Left lung (tissue), 10 donors: ENCODE data around the gene OSBPL2. TPM values are rescaled to one million over a fixed set of nuclear protein-coding genes. Genes with fewer than 3 reads are reported as not detected.

ENCODE experiments used
- ATAC-seq: fragments of 200-7000 bp; cut with Tn5 transposase; one replicate; pipeline ENCODE4 v1.9.1; 2020; ENCODE audit warnings: moderate library complexity
- DNase-seq, 4 donors: peaks; one replicate each; pipeline ENCODE4 v3.0.0-alpha.2; 2013 to 2020
- H3K27ac ChIP-seq, 2 donors: fragments of 200-600 bp; sonication (generic) in 1 of 2; one replicate each; pipeline versions ENCODE4 v1.5.0 to v1.8.0; 2020 to 2021
- H3K27me3 ChIP-seq, 2 donors: fragments of 200-600 bp; sonication (generic) in 1 of 2; one replicate each; pipeline versions ENCODE4 v1.5.0 to v1.8.0; 2020 to 2021
- H3K36me3 ChIP-seq, 2 donors: fragments of 200-600 bp; sonication (generic) in 1 of 2; one replicate each; pipeline versions ENCODE4 v1.5.0 to v1.8.0; 2020 to 2021
- H3K4me1 ChIP-seq, 2 donors: fragments of 200-600 bp; one replicate each; pipeline ENCODE4 v1.8.0; 2021
- H3K4me3 ChIP-seq, 2 donors: fragments of 200-600 bp; sonication (generic) in 1 of 2; one replicate each; pipeline versions ENCODE4 v1.5.0 to v1.8.0; 2020 to 2021; ENCODE audit warnings: mild to moderate bottlenecking in 1 of 2
- H3K9me3 ChIP-seq, 2 donors: fragments of 200-600 bp; sonication (generic) in 1 of 2; one replicate each; pipeline versions ENCODE4 v1.5.0 to v1.8.0; 2020 to 2021
- intact Hi-C, 2 donors: fragments of 100-400 bp; cut with DNase I; formaldehyde crosslinking; loops; one replicate each; pipeline versions ENCODE4 v1.11.2 to v1.14.2; 2022
- polyA plus RNA-seq, 6 donors: library from polyadenylated mRNA; unstranded; fragments of 120-200 nt; gene quantifications; one replicate each; pipeline ENCODE4 v1.2.1, GENCODE V29; 2013; ENCODE audit not compliant: insufficient read length in 6 of 6
- total RNA-seq, 2 donors: library from RNA; stranded (reverse); fragmentation: NEBNext Ultra II Directional; extraction: Animal tissue kit (Norgen Biotek cat#: 25700); gene quantifications; one replicate each; pipeline ENCODE4 v1.2.1, GENCODE V29; 2021
- TF ChIP-seq, protein P1 (sequence below), 2 donors: fragments of 200-600 bp; sonication (generic) in 1 of 2; IDR thresholded peaks; one replicate each; pipeline versions ENCODE4 v1.5.0 to v1.8.0; 2021; ENCODE audit warnings: antibody characterized with exemption in 2 of 2
- donor health status: DM: no; HTN: yes; CAD: no.
- donor health status: DM: no; HTN: no; CAD: no.

The OSBPL2 gene
- total and polyA plus RNA-seq, 8 donors = 25.6 to 47.3 (median 32.4) TPM

DNA sequence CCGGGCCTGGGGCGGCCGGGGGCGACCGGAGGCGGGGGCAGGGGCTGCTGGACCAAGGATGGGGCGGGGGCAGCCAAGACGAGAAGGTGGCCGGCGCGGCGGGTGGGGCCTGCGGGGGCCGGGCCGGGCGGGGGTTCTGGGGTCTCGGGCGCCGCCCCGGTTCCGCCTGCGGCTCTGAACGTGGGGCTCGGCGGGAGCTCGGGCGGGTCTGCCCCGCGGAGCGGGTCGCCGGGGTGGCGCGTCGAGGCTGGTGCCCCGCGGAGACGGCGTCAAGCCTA is 64.7 kb downstream of the OSBPL2 start:
- H3K4me1 ChIP-seq = peaks cover 16 to 33% of the 10 kb centered on the region in 2 donors
- no peaks in the 10 kb centered on the region for H3K9me3 ChIP-seq
- intact Hi-C loops = loop anchor here (5.0 to 10.0 kb wide), 2 partner anchors 72 to 79 kb away; no protein-coding TSS in a partner anchor
- peak overlapping the region; percentile 93 to 96 for H3K4me3 ChIP-seq
- peaks cover 0 to 53% of the 10 kb centered on the region in 2 donors for H3K36me3 ChIP-seq
- peak overlapping the region; percentile 45 to 98 for H3K27ac ChIP-seq
- TF ChIP-seq, protein P1, sequence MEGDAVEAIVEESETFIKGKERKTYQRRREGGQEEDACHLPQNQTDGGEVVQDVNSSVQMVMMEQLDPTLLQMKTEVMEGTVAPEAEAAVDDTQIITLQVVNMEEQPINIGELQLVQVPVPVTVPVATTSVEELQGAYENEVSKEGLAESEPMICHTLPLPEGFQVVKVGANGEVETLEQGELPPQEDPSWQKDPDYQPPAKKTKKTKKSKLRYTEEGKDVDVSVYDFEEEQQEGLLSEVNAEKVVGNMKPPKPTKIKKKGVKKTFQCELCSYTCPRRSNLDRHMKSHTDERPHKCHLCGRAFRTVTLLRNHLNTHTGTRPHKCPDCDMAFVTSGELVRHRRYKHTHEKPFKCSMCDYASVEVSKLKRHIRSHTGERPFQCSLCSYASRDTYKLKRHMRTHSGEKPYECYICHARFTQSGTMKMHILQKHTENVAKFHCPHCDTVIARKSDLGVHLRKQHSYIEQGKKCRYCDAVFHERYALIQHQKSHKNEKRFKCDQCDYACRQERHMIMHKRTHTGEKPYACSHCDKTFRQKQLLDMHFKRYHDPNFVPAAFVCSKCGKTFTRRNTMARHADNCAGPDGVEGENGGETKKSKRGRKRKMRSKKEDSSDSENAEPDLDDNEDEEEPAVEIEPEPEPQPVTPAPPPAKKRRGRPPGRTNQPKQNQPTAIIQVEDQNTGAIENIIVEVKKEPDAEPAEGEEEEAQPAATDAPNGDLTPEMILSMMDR (IDR thresholded peaks at IDR 0.05) = no peak
- H3K27me3 ChIP-seq = no peaks in the 10 kb centered on the region
- ATAC-seq (no peak), DNase-seq (no peak)

DNA sequence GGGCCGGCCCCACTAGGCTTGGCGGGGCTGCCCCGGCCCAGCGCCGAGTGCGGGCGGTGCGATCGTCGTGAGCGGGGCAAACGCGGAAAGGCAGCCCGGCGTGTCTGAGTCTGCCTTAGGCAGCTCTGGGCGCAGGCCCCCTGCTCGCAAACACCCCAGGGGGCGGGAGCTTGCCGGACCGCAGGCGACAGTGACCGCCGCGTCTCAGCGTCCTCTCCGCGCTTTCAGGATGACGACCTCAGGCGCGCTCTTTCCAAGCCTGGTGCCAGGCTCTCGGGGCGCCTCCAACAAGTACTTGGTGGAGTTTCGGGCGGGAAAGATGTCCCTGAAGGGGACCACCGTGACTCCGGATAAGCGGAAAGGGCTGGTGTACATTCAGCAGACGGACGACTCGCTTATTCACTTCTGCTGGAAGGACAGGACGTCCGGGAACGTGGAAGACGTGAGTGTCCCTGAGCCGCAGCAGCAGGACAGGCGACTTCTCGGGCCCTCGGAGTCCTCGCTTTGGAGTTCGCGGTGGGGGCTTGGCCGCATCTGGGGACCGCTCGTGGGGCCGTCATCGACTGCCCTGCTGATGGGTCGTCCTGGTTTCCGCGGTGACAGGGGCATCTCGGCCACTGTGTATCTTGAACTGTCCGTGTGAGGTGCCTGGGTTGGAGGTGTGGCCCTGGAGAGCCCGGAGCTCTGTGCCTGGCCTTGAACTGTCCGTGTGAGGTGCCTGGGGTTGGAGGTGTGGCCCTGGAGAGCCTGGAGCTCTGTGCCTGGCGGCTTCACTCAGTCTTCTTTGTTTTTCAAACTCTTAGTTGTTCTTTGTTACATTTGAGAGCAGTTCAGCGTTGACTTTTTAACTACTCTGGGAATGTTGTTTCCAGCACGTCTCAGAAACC is 65.3 kb downstream of the OSBPL2 start:
- Histone ChIP-seq H3K36me3 (peaks cover 0 to 54% of the 10 kb centered on the region in 2 donors), H3K4me1 (peaks cover 16 to 33% of the 10 kb centered on the region in 2 donors), H3K27ac (peak overlapping the region; percentile 45 to 98), H3K4me3 (peak overlapping the region; percentile 93 to 96), H3K9me3 (no peaks in the 10 kb centered on the region), H3K27me3 (no peaks in the 10 kb centered on the region)
- intact Hi-C loops = loop anchor here (5.0 to 10.0 kb wide), 2 partner anchors 71 to 79 kb away; no protein-coding TSS in a partner anchor
- peak in 1 of 4 donors; percentile 79 for DNase-seq
- TF ChIP-seq, protein P1 (IDR thresholded peaks at IDR 0.05) = no peak
- ATAC-seq = peak; percentile 3

DNA sequence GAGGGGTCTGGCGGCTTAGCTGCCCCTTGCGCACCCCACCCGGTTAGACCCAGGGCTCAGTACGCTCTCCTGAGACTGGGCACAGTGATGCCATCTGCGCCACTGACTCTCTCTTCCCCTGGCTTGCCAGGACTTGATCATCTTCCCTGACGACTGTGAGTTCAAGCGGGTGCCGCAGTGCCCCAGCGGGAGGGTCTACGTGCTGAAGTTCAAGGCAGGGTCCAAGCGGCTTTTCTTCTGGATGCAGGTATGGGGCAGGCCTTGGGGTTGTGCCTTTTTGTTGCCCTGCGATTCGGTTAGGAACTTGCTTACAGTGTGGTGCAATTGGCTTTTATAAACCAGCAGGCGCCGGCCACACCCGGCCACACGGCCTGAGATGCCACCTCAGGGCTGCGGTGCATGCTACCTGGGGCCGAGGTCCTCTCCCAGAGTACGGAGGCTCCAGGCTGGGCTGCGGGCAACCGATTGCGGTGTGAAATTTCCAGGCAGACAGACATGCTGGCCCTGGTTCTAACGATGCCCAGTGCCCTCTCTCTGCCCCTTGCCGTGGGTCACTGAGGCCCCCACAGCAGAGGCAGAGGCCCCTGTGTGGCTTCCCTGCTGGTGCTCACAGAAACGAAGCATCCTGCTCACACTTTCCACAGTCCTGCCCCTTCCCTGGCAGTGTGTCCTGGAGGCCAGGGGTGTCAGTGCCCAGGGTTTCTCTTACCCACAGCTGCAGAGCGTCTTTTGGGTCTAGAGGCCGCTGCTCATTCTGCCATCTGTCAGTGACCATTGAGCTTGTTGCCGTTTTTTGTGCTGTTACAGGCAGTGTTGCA is 66.2 kb downstream of the OSBPL2 start:
- DNase-seq = no peak

DNA sequence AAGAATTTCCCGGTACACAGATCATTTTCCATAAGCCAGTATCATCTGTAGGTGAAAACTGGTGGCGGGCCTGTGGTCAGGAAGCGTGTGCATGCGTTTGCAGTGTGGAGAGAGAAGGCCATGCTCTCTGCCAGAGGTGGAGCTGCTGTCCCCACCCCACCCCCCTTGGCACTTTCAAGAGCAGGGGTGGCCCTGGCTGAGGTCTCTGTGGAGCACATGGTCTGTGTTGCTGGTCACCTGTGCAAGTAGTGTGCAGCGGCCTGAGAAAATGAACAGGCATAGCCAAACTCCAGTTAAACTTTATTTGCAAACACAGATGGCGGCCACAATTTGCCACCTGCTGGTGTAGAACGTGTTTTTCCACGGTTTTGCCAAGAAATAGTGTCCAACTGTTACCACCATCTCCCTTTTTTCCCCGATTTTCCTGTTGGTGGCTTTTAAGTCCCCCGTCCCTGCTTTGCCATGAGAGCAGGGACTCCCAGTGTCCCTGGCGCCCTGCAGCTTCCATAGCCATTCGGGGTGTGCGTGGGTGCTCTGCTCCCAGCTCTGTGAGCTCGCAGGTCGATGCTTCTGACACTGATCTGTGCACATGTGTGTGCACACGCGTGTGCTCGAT is 66.9 kb downstream of the OSBPL2 start:
- DNase-seq (no peak), ATAC-seq (no peak)
- intact Hi-C loops = loop anchor here in 1 of 2 donors (10.0 kb wide), 1 partner anchor 70 kb away; no protein-coding TSS in a partner anchor
- Histone ChIP-seq H3K27me3 (no peaks in the 10 kb centered on the region), H3K4me1 (peaks cover 16 to 33% of the 10 kb centered on the region in 2 donors), H3K9me3 (no peaks in the 10 kb centered on the region), H3K27ac (no peak overlapping the region), H3K36me3 (peaks cover 0 to 63% of the 10 kb centered on the region in 2 donors), H3K4me3 (peak overlapping the region in 1 of 2 donors; percentile 93)
- TF ChIP-seq, protein P1 (IDR thresholded peaks at IDR 0.05) = no peak

More for the DNA sequence above, 66.2 kb downstream of the OSBPL2 start:
- Histone ChIP-seq H3K27ac (peak overlapping the region in 1 of 2 donors; percentile 98), H3K27me3 (no peaks in the 10 kb centered on the region), H3K4me1 (peaks cover 16 to 33% of the 10 kb centered on the region in 2 donors), H3K4me3 (peak overlapping the region; percentile 93 to 96), H3K9me3 (no peaks in the 10 kb centered on the region), H3K36me3 (peaks cover 0 to 56% of the 10 kb centered on the region in 2 donors)
- TF ChIP-seq, protein P1 (IDR thresholded peaks at IDR 0.05) = no peak
- intact Hi-C loops = loop anchor here (5.0 to 10.0 kb wide), 2 partner anchors 70 to 78 kb away; no protein-coding TSS in a partner anchor
- ATAC-seq = no peak
